Measurements from ENCODE around the gene PAX8.

The PAX8 gene

DNA sequence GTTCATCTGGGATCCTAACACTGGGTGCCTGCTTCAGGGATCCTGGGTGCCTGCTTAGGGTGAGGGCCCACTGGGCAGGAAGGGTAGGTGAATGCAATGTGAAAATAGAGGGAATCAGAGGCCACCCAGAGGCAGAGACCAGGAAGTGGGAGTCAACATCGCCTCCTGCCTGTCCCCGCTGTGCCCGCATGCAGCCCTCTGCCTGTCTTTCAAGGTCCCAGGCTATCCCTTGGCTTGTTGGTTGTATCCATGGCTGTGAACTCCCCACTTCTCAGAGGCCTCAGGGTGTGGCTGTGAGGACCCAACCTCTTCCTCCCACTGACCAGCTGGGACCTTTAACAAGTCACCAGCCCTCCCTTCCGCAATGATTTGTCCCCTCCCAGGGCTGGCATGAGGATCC is 78.5 kb downstream of the PAX8 start:
- no peak for ATAC-seq
- TF ChIP-seq ESRRG (CRISPR knock-in tag; IDR thresholded peaks at IDR 0.05) = no peak
- no peak for TF ChIP-seq ZNF565 (CRISPR knock-in tag; conservative IDR thresholded peaks at IDR 0.05; ENCODE audit: low read depth)
- TF ChIP-seq, protein P1, sequence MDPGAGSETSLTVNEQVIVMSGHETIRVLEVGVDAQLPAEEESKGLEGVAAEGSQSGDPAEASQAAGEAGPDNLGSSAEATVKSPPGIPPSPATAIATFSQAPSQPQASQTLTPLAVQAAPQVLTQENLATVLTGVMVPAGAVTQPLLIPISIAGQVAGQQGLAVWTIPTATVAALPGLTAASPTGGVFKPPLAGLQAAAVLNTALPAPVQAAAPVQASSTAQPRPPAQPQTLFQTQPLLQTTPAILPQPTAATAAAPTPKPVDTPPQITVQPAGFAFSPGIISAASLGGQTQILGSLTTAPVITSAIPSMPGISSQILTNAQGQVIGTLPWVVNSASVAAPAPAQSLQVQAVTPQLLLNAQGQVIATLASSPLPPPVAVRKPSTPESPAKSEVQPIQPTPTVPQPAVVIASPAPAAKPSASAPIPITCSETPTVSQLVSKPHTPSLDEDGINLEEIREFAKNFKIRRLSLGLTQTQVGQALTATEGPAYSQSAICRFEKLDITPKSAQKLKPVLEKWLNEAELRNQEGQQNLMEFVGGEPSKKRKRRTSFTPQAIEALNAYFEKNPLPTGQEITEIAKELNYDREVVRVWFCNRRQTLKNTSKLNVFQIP (CRISPR knock-in tag; IDR thresholded peaks at IDR 0.05; ENCODE audit: borderline replicate concordance, low read depth) = no peak

DNA sequence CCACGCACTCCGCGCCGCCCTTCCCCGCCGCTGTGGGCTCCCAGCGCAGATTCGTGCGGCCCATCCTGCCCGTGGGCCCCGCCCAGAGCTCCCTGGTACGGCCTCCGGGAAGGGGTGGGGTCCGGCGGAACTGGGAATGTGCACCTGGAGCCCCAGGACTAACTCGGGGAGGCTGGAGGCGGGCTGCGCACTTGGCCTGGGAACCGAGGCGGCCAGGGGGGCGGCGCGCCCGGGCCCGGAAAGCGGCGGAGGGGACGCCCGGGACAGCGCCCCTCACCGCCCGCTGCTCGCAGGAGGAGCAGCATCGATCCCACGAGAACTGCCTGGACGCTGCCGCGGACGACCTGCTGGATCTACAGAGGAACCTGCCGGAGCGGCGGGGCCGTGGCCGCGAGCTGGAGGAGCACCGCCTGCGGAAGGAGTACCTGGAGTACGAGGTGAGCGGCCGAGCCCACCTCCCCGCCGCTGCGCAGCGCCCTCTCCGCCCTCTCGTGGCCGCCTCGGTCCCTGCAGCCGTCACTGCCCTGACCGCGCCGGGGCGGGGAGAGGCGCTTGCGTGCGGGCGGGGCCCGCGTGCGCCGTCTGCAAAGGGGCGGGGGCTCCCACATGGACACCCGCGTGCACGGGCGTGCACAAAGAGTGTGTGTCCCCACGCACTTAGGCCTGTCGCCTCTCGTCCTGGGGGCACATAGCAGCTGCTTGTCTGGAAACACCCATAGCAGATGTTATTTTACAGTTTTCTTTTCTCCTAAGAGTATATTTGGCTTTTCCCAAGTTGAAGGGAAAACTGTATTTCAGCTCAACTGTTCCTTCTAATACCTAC is 79.7 kb downstream of the PAX8 start:
- ATAC-seq = peak; percentile 94
- TF ChIP-seq, protein P2, sequence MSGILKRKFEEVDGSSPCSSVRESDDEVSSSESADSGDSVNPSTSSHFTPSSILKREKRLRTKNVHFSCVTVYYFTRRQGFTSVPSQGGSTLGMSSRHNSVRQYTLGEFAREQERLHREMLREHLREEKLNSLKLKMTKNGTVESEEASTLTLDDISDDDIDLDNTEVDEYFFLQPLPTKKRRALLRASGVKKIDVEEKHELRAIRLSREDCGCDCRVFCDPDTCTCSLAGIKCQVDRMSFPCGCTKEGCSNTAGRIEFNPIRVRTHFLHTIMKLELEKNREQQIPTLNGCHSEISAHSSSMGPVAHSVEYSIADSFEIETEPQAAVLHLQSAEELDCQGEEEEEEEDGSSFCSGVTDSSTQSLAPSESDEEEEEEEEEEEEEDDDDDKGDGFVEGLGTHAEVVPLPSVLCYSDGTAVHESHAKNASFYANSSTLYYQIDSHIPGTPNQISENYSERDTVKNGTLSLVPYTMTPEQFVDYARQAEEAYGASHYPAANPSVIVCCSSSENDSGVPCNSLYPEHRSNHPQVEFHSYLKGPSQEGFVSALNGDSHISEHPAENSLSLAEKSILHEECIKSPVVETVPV (CRISPR knock-in tag; IDR thresholded peaks at IDR 0.05) = no peak
- TF ChIP-seq ZFP3 (CRISPR knock-in tag; IDR thresholded peaks at IDR 0.05) = no peak
- TF ChIP-seq, protein P3, sequence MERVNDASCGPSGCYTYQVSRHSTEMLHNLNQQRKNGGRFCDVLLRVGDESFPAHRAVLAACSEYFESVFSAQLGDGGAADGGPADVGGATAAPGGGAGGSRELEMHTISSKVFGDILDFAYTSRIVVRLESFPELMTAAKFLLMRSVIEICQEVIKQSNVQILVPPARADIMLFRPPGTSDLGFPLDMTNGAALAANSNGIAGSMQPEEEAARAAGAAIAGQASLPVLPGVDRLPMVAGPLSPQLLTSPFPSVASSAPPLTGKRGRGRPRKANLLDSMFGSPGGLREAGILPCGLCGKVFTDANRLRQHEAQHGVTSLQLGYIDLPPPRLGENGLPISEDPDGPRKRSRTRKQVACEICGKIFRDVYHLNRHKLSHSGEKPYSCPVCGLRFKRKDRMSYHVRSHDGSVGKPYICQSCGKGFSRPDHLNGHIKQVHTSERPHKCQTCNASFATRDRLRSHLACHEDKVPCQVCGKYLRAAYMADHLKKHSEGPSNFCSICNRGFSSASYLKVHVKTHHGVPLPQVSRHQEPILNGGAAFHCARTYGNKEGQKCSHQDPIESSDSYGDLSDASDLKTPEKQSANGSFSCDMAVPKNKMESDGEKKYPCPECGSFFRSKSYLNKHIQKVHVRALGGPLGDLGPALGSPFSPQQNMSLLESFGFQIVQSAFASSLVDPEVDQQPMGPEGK (CRISPR knock-in tag; IDR thresholded peaks at IDR 0.05; ENCODE audit: borderline replicate concordance) = peak; percentile 37; the same call in 1 of the 2 replicates

DNA sequence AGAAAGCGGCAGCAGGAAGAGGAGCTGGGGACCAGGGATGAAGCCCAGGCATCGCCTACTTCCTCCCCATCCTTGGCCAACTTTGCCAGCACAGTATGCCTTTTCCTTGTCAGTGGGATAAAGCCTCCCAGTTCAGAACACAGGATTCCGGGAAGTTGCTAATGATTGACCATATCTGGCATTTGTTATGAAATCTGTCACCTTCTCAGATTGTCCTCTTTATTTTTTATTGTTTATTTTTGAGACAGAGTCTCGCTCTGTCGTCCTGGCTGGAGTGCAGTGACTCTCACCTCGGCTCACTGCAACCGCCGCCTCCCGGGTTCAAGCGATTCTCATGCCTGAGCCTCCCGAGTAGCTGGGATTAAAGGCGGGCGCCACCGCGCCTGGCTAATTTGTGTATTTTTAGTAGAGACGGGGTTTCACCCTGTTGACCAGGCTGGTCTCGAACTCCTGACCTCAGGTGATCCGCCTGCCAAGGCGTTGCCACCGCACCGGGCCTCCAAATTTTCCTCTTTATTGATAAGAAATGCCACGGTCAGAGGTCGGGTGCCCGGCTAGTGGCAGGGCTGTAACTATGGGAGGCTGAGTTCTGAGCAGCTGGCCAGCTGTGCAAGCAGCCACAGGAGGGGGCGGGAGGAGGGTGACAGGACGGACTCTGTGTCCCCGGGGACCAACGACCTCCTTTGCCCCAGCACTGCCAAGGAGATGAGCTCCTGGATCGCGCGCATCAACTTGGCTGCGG is 80.5 kb downstream of the PAX8 start:
- TF ChIP-seq GLIS3 (CRISPR knock-in tag; IDR thresholded peaks at IDR 0.05) = no peak
- TF ChIP-seq ISL1 (CRISPR knock-in tag; IDR thresholded peaks at IDR 0.05) = no peak
- no peak for TF ChIP-seq OSR1 (CRISPR knock-in tag; IDR thresholded peaks at IDR 0.05)
- no peak for TF ChIP-seq TCF4 (CRISPR knock-in tag; IDR thresholded peaks at IDR 0.05; ENCODE audit: borderline replicate concordance)
- TF ChIP-seq, protein P4, sequence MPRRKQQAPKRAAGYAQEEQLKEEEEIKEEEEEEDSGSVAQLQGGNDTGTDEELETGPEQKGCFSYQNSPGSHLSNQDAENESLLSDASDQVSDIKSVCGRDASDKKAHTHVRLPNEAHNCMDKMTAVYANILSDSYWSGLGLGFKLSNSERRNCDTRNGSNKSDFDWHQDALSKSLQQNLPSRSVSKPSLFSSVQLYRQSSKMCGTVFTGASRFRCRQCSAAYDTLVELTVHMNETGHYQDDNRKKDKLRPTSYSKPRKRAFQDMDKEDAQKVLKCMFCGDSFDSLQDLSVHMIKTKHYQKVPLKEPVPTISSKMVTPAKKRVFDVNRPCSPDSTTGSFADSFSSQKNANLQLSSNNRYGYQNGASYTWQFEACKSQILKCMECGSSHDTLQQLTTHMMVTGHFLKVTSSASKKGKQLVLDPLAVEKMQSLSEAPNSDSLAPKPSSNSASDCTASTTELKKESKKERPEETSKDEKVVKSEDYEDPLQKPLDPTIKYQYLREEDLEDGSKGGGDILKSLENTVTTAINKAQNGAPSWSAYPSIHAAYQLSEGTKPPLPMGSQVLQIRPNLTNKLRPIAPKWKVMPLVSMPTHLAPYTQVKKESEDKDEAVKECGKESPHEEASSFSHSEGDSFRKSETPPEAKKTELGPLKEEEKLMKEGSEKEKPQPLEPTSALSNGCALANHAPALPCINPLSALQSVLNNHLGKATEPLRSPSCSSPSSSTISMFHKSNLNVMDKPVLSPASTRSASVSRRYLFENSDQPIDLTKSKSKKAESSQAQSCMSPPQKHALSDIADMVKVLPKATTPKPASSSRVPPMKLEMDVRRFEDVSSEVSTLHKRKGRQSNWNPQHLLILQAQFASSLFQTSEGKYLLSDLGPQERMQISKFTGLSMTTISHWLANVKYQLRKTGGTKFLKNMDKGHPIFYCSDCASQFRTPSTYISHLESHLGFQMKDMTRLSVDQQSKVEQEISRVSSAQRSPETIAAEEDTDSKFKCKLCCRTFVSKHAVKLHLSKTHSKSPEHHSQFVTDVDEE (CRISPR knock-in tag; IDR thresholded peaks at IDR 0.05) = no peak
- TF ChIP-seq ZNF8 (CRISPR knock-in tag; IDR thresholded peaks at IDR 0.05) = no peak
- TF ChIP-seq ESRRG (CRISPR knock-in tag; IDR thresholded peaks at IDR 0.05) = no peak
- TF ChIP-seq ZNF565 (CRISPR knock-in tag; conservative IDR thresholded peaks at IDR 0.05; ENCODE audit: low read depth) = no peak
- no peak for TF ChIP-seq ZFP30 (CRISPR knock-in tag; IDR thresholded peaks at IDR 0.05)
- TF ChIP-seq RARB (CRISPR knock-in tag; IDR thresholded peaks at IDR 0.05) = no peak
- TF ChIP-seq, protein P3 (CRISPR knock-in tag; IDR thresholded peaks at IDR 0.05; ENCODE audit: borderline replicate concordance) = no peak
- ATAC-seq = no peak

DNA sequence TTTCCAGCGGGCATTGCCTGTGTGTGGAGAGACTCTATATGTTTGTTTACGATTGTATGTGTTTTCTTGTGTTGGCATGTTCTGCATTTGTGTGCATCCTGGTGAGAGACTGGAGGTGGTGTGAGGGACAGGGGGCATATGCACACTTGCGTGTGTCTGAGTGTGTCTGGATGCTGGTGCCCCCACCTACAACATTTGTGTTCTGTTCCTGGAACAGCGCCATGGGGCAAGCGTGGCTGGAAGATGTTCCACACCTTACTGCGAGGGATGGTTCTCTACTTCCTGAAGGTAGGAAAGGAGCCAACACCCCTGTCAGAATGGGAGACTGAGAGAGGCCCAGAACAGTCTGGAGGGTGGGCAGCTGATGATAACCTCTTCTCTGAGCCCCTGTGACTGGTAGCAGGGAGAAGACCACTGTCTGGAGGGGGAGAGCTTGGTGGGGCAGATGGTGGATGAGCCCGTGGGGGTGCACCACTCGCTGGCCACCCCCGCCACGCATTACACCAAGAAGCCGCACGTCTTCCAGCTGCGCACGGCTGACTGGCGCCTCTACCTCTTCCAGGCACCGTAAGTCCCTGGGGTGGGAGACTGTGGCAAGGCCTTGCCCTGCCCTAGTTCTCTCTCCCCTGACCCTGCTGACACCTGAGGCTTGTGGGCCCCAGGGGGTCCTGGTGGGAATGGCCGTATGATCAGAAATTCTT is 81.2 kb downstream of the PAX8 start:
- TF ChIP-seq, protein P4 (CRISPR knock-in tag; IDR thresholded peaks at IDR 0.05) = no peak
- TF ChIP-seq ZNF8 (CRISPR knock-in tag; IDR thresholded peaks at IDR 0.05) (no peak), ZNF70 (CRISPR knock-in tag; IDR thresholded peaks at IDR 0.05) (no peak)
- TF ChIP-seq, protein P5, sequence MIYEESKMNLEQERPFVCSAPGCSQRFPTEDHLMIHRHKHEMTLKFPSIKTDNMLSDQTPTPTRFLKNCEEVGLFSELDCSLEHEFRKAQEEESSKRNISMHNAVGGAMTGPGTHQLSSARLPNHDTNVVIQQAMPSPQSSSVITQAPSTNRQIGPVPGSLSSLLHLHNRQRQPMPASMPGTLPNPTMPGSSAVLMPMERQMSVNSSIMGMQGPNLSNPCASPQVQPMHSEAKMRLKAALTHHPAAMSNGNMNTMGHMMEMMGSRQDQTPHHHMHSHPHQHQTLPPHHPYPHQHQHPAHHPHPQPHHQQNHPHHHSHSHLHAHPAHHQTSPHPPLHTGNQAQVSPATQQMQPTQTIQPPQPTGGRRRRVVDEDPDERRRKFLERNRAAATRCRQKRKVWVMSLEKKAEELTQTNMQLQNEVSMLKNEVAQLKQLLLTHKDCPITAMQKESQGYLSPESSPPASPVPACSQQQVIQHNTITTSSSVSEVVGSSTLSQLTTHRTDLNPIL (CRISPR knock-in tag; IDR thresholded peaks at IDR 0.05; ENCODE audit: low read depth) = no peak
- no peak for ATAC-seq
